SU-DHL-6 (cell line): ENCODE data around the gene NFATC4.
A peak's percentile ranks its signal among the peaks of the same experiment; 100 is the strongest.
"Not testable (repeated sequence)": the region's sequence is repeated elsewhere in the genome, so short reads cannot be mapped to it uniquely, and the experiment has no call there.

Experiments
- H2AFZ ChIP-seq: fragments of 200-600 bp; sonication (generic); 2 replicates; pipeline ENCODE4 v1.6.1; 2014; ENCODE audit warnings: low read depth, mild to moderate bottlenecking, moderate library complexity, mixed read lengths, antibody characterized with exemption, low read length; ENCODE audit not compliant: severe bottlenecking
- H3F3A ChIP-seq: fragments of 200-600 bp; shearing (Covaris generic); 2 replicates; pipeline ENCODE4 v1.6.0; 2016; ENCODE audit warnings: antibody characterized with exemption, mild to moderate bottlenecking; ENCODE audit not compliant: insufficient read depth
- H3K27ac ChIP-seq: fragments of 200-600 bp; sonication (generic); 2 replicates; pipeline ENCODE4 v1.5.1; 2016; ENCODE audit warnings: low read depth, mild to moderate bottlenecking, low read length, moderate library complexity, mixed read lengths
- H3K27me3 ChIP-seq: fragments of 200-600 bp; sonication (generic), shearing (Covaris generic); 2 replicates; pipeline ENCODE4 v1.6.0; 2014; ENCODE audit warnings: mild to moderate bottlenecking, low read length
- H3K36me3 ChIP-seq: fragments of 200-600 bp; sonication (generic); 2 replicates; pipeline ENCODE4 v1.6.1; 2014; ENCODE audit warnings: mild to moderate bottlenecking, low read length, mixed read lengths
- H3K4me2 ChIP-seq: fragments of 300-600, 200-600 bp; shearing (Covaris generic), sonication (generic); 2 replicates; pipeline ENCODE4 v1.6.0; 2014; ENCODE audit warnings: low read length, low read depth, mild to moderate bottlenecking; ENCODE audit not compliant: poor library complexity, severe bottlenecking
- H3K4me3 ChIP-seq: fragments of 200-600 bp; sonication (generic); 2 replicates; pipeline ENCODE4 v1.5.1; 2014; ENCODE audit warnings: antibody characterized with exemption, low read length, mild to moderate bottlenecking, mixed read lengths; ENCODE audit not compliant: insufficient read depth, poor library complexity, severe bottlenecking
- H3K79me2 ChIP-seq: fragments of 200-600 bp; sonication (generic); 2 replicates; pipeline ENCODE4 v1.6.1; 2014; ENCODE audit warnings: mild to moderate bottlenecking, low read length, moderate library complexity; ENCODE audit not compliant: insufficient read depth
- H3K9ac ChIP-seq: fragments of 200-600 bp; sonication (generic); 2 replicates; pipeline ENCODE4 v1.7.0; 2014; ENCODE audit warnings: mild to moderate bottlenecking, low read length
- H3K9me2 ChIP-seq: fragments of 200-600 bp; sonication (generic); replicated peaks from 2 replicates; pipeline ENCODE4 v1.6.1; 2014; ENCODE audit warnings: low read length; ENCODE audit not compliant: insufficient read depth
- H3K9me3 ChIP-seq: fragments of 200-600 bp; sonication (generic); 2 replicates; pipeline ENCODE4 v1.6.1; 2014; ENCODE audit warnings: low read length, mixed read lengths; ENCODE audit not compliant: insufficient read depth
- H4K20me1 ChIP-seq: fragments of 200-600 bp; sonication (generic); 2 replicates; pipeline ENCODE4 v1.6.1; 2014; ENCODE audit warnings: low read depth, mild to moderate bottlenecking, antibody characterized with exemption, low read length, moderate library complexity, mixed read lengths
- EZH2phosphoT487 ChIP-seq: fragments of 200-600 bp; sonication (generic), shearing (Covaris generic); conservative IDR thresholded peaks from 2 replicates; pipeline ENCODE4 v1.6.1; 2018; ENCODE audit warnings: mild to moderate bottlenecking, antibody characterized with exemption, low read length, moderate library complexity, mixed read lengths
- TF ChIP-seq, protein P1 (sequence below): fragments of 200-600 bp; sonication (generic); IDR thresholded peaks from one replicate; pipeline ENCODE4 v1.5.1; 2017; ENCODE audit warnings: antibody characterized with exemption, mild to moderate bottlenecking, low read length, moderate library complexity; ENCODE audit not compliant: insufficient read depth, poor library complexity, severe bottlenecking

NFATC4 gene

DNA sequence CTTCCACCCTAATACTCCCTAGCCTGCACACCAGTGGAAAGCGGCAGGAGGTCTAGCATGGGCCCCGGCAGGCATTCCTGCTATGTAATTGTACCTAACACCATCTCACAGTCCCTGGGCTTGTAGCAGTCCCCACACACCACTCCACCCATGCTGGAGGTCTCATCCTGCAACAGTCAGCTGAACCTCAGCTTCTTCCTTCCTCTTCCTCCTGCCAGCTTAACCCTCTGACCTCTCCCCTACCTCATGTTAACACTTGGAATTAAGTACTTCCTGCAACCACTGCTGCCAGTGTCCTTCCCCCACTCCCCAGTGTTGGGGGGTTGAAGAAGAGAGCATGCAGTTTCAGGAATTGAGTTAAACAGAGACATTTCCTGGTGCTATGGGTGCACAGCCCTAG is 40.7 kb upstream of the NFATC4 start:
- Histone ChIP-seq H3K27me3 (no peaks in the 10 kb centered on the region), H3K4me3 (no peak overlapping the region), H3K9me3 (no peaks in the 10 kb centered on the region), H4K20me1 (no peaks in the 10 kb centered on the region), H3K27ac (no peak overlapping the region), H3K4me2 (no peak overlapping the region), H3F3A (no peaks in the 10 kb centered on the region), H3K79me2 (no peaks in the 10 kb centered on the region), H3K9ac (no peak overlapping the region), H2AFZ (no peak overlapping the region), H3K36me3 (no peaks in the 10 kb centered on the region), H3K9me2 (no peaks in the 10 kb centered on the region)
- TF ChIP-seq, protein P1, sequence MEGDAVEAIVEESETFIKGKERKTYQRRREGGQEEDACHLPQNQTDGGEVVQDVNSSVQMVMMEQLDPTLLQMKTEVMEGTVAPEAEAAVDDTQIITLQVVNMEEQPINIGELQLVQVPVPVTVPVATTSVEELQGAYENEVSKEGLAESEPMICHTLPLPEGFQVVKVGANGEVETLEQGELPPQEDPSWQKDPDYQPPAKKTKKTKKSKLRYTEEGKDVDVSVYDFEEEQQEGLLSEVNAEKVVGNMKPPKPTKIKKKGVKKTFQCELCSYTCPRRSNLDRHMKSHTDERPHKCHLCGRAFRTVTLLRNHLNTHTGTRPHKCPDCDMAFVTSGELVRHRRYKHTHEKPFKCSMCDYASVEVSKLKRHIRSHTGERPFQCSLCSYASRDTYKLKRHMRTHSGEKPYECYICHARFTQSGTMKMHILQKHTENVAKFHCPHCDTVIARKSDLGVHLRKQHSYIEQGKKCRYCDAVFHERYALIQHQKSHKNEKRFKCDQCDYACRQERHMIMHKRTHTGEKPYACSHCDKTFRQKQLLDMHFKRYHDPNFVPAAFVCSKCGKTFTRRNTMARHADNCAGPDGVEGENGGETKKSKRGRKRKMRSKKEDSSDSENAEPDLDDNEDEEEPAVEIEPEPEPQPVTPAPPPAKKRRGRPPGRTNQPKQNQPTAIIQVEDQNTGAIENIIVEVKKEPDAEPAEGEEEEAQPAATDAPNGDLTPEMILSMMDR, result no peak
- TF ChIP-seq EZH2phosphoT487, result no peak

DNA sequence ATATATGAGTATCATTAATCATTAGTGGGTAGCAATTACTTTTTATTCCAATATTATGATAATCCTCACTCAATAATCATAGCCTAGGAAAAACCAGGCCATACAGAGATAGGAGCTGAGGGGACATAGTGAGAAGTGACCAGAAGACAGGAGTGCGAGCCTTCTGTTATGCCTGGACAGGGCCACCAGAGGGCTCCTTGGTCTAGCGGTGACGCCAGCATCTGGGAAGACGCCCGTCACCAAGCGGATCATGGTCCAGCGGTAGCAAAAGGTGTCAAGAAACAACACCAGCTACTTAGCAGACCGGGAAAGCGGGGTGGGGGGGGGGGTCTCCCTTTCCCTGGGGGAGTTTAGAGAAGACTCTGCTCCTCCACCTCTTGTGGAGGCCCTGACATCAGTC is 40.1 kb upstream of the NFATC4 start:
- H3K36me3 ChIP-seq, H3K9me2 ChIP-seq, H3K9me3 ChIP-seq, H3K27me3 ChIP-seq, H3K27ac ChIP-seq, H3F3A ChIP-seq, H2AFZ ChIP-seq, H4K20me1 ChIP-seq, H3K79me2 ChIP-seq, H3K9ac ChIP-seq, H3K4me2 ChIP-seq, H3K4me3 ChIP-seq: not testable (repeated sequence)
- TF ChIP-seq, protein P1, result peak; percentile 19

DNA sequence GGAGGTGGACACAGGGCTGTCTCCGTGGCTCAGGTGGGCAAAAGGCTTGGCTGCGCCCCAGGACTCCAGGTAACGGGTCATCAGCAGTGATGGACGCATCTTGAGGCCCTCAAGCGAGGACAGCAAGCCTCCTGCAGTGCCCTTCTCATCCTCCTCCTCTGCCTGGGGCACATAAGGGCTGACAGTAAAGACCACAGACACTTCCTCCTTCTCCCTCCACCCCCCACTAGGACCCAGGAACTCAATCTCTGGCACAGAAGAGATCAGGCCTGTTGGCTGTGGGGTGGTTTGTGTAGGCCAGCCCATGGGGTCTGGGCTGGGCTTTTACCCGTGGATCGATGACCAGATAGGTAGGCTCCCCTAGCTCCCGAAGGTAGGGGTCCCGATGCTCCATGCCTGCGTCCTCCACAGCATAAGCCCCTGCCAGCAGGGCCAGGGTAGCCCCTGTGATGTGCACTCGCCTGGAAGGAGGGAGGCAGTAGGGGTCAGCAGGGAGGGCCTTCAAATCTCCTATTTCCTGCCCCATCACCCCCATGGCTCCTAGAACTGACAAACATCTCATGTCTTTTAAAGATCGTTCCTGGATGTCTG is 38.8 kb upstream of the NFATC4 start:
- no peaks in the 10 kb centered on the region for H4K20me1 ChIP-seq
- H3K4me2 ChIP-seq, result no peak overlapping the region
- no peak overlapping the region for H3K9ac ChIP-seq
- no peaks in the 10 kb centered on the region for H3F3A ChIP-seq
- no peak overlapping the region for H3K27ac ChIP-seq
- no peak overlapping the region for H2AFZ ChIP-seq
- no peak overlapping the region for H3K4me3 ChIP-seq
- no peaks in the 10 kb centered on the region for H3K36me3 ChIP-seq
- H3K9me2 ChIP-seq, result no peaks in the 10 kb centered on the region
- no peak for TF ChIP-seq EZH2phosphoT487
- TF ChIP-seq, protein P1, result no peak
- H3K27me3 ChIP-seq, result no peaks in the 10 kb centered on the region
- no peaks in the 10 kb centered on the region for H3K79me2 ChIP-seq
- H3K9me3 ChIP-seq, result no peaks in the 10 kb centered on the region
